RWPE2 (cell line): ENCODE measurements around the gene ARL3.

Experiments used
- ATAC-seq: fragments of 200-7000 bp; cut with Tn5 transposase; 3 replicates; pipeline ENCODE4 v1.9.1; 2021; ENCODE audit warnings: low read depth
- DNase-seq: peaks from one replicate; pipeline ENCODE4 v3.0.0-alpha.2; 2020; ENCODE audit warnings: low spot score
- H3K27ac ChIP-seq: fragments of 450-650 bp; 2 replicates; pipeline ENCODE4 v1.5.1; 2017; ENCODE audit warnings: mild to moderate bottlenecking; ENCODE audit not compliant: poor library complexity, severe bottlenecking
- H3K27me3 ChIP-seq: fragments of 250-450 bp; sonication (Bioruptor Pico); 2 replicates; pipeline ENCODE4 v1.5.1; 2021; ENCODE audit warnings: mild to moderate bottlenecking, moderate library complexity; ENCODE audit not compliant: insufficient read depth, poor library complexity, severe bottlenecking
- H3K36me3 ChIP-seq: fragments of 250-450 bp; sonication (Bioruptor Pico); 2 replicates; pipeline ENCODE4 v1.5.1; 2020; ENCODE audit warnings: low read depth, mild to moderate bottlenecking, moderate library complexity
- H3K4me1 ChIP-seq: fragments of 250-450 bp; sonication (Bioruptor Pico); 2 replicates; pipeline ENCODE4 v1.5.1; 2021; ENCODE audit warnings: mild to moderate bottlenecking, moderate library complexity; ENCODE audit not compliant: insufficient read depth, poor library complexity, severe bottlenecking
- H3K4me3 ChIP-seq: fragments of 250-450 bp; sonication (Bioruptor Pico); 2 replicates; pipeline ENCODE4 v1.5.1; 2021; ENCODE audit warnings: mild to moderate bottlenecking, moderate library complexity; ENCODE audit not compliant: severe bottlenecking
- H3K9me3 ChIP-seq: fragments of 250-450 bp; sonication (Bioruptor Pico); 2 replicates; pipeline ENCODE4 v1.5.1; 2021; ENCODE audit warnings: mild to moderate bottlenecking, moderate library complexity; ENCODE audit not compliant: severe bottlenecking
- CTCF ChIP-seq: fragments of 450-650 bp; IDR thresholded peaks from one replicate; pipeline ENCODE4 v1.5.1; 2017; ENCODE audit warnings: mild to moderate bottlenecking, moderate library complexity; ENCODE audit not compliant: poor library complexity, severe bottlenecking

ARL3 gene

GRCh38 chr10:102660888-102661657, 53.1 kb downstream of the ARL3 start:
- no peak overlapping the region for H3K27ac ChIP-seq
- peaks cover 10% of the 10 kb centered on the region for H3K4me1 ChIP-seq
- no peak for DNase-seq
- no peaks in the 10 kb centered on the region for H3K27me3 ChIP-seq
- peaks cover 17% of the 10 kb centered on the region for H3K36me3 ChIP-seq
- ATAC-seq = peak; percentile 34
- H3K4me3 ChIP-seq = no peak overlapping the region
- no peak for TF ChIP-seq CTCF
- H3K9me3 ChIP-seq = no peaks in the 10 kb centered on the region

DNA sequence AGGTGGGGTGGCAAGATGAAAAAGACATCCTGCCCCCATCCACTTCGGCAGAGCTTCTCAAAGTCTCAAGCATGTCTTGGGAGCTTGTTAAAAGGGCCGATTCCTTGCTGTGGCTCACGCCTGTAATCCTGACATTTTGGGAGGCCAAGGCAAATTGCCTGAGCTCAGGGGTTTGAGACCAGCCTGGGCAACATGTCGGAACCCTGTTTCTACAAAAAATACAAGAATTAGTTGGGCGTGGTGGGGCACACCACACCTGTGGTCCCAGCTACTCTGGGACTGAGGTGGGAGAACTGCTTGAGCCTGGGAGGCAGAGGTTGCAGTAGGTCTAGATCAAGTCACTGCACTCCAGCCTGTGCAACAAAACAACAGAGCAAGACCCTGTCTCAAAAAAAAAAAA, 55.4 kb downstream of the ARL3 start:
- Histone ChIP-seq H3K9me3 (no peaks in the 10 kb centered on the region), H3K27ac (peak overlapping the region; percentile 39), H3K4me1 (peaks cover 10% of the 10 kb centered on the region), H3K36me3 (peaks cover 37% of the 10 kb centered on the region), H3K27me3 (no peaks in the 10 kb centered on the region), H3K4me3 (no peak overlapping the region)
- no peak for TF ChIP-seq CTCF
- ATAC-seq (no peak), DNase-seq (no peak)

DNA sequence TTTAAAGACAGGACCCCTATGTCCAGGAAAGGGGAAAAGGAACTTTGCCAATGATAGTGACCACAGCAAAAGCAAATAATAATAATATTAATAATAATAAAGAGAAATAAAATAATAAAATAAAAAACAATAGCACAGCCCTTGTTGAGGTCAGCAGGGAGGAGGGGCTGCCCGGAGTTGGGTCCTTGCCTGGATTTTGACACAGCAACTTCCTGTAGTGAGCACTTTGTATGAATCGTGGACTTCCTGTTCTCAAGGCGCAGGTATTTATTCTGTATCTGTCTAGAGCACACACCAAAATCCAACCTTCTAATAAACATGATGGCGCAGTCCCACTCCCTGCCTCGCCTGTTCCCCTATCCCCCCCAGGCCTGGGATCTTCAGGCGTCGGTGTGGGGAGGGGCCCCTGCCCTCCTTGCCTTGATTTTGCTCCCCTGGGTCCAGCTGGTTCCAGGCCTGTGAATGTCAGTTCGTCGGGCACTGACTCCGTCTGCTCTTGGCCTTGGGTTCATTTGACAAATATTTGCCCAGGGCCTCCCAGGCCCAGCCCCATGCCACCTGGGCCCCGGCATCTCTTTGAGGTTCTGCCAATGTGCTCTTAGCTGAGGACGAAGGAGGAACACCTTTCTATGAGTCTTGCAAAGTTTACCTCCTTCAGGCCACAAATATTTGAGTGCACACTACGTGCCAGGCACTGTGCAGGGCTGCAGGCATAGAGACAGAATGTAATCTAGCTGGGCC, 56.0 kb downstream of the ARL3 start:
- 0 out of 3 replicates have a peak, but pooled peaks have one; percentile 30 for ATAC-seq
- peak overlapping the region; percentile 39 for H3K27ac ChIP-seq
- H3K4me3 ChIP-seq = no peak overlapping the region
- H3K9me3 ChIP-seq = no peaks in the 10 kb centered on the region
- peaks cover 10% of the 10 kb centered on the region for H3K4me1 ChIP-seq
- no peak for TF ChIP-seq CTCF
- H3K36me3 ChIP-seq = peaks cover 41% of the 10 kb centered on the region
- no peaks in the 10 kb centered on the region for H3K27me3 ChIP-seq
- DNase-seq = no peak

DNA sequence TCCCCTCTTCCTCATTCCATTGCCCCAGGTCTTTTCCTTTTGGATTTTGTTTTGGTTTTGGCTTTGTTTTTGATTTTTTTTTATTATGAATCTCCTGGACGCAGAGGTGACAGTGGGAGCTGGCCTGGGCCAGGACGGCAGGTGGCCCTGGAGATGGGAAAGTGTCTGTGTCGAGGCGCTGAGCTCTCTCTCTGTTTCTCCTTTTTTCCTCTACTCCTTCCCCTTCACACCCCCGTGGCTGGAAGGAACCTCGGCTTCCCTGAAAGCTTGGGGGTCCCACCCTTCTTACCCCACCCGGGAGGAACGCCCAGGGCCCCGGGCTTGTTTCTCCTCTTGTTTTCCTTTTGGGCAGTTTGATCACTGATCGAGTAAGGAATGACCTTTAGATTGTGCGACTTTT, 56.7 kb downstream of the ARL3 start:
- Histone ChIP-seq H3K36me3 (peaks cover 48% of the 10 kb centered on the region), H3K4me3 (no peak overlapping the region), H3K9me3 (no peaks in the 10 kb centered on the region), H3K27ac (peak overlapping the region; percentile 39), H3K27me3 (no peaks in the 10 kb centered on the region), H3K4me1 (peaks cover 10% of the 10 kb centered on the region)
- TF ChIP-seq CTCF = no peak
- DNase-seq (no peak), ATAC-seq (no peak)
